Tongue (tissue), 2 donors: ENCODE measurements around the gene PPME1. TPM values are rescaled to one million over a fixed set of nuclear protein-coding genes. Genes with fewer than 3 reads are reported as not detected.
"Not testable (repeated sequence)": the region's sequence is repeated elsewhere in the genome, so short reads cannot be mapped to it uniquely, and the experiment has no call there.

Source experiments
- DNase-seq: peaks from one replicate; pipeline ENCODE4 v3.0.0-alpha.2; 2015
- total RNA-seq: library from RNA; depleted of rRNA; stranded (reverse); fragments of >200 nt; gene quantifications from one replicate; pipeline ENCODE4 v1.2.3, GENCODE V29; 2014

The PPME1 gene
- total RNA-seq: 31.3 TPM

GRCh38 chr11:74170694-74171629 lies at the start of gene PPME1, which contains the start of gene C2CD3:
Gene PPME1, plus strand, starts transcription at chr11:74171289. Its CDS starts 133 bp downstream, at chr11:74171422.
Gene C2CD3, minus strand, starts transcription at chr11:74171002. Its CDS starts 210 bp downstream, at chr11:74170792.
- peak; percentile 100 for DNase-seq

- no peak for DNase-seq
These were observed 49.3 kb upstream of the PPME1 start for GRCh38 chr11:74121804-74122203.

- no peak for DNase-seq
These were observed 48.1 kb upstream of the PPME1 start for GRCh38 chr11:74123008-74123448.

GRCh38 chr11:74129121-74129520 lies 42.0 kb upstream of the PPME1 start:
- DNase-seq: not testable (repeated sequence)

GRCh38 chr11:74132833-74133232 lies 38.3 kb upstream of the PPME1 start:
- DNase-seq: no peak

- DNase-seq: no peak
These were observed 37.7 kb upstream of the PPME1 start for GRCh38 chr11:74133436-74133835.

- DNase-seq: no peak
These were observed 36.4 kb upstream of the PPME1 start for GRCh38 chr11:74134661-74135060.

- DNase-seq: no peak
These were observed 35.8 kb upstream of the PPME1 start for GRCh38 chr11:74135127-74135840.

GRCh38 chr11:74138021-74138420 lies 33.1 kb upstream of the PPME1 start:
- peak; percentile 50 for DNase-seq

GRCh38 chr11:74138572-74138971 lies 32.5 kb upstream of the PPME1 start:
- DNase-seq: peak; percentile 90

- DNase-seq: no peak
These were observed 31.8 kb upstream of the PPME1 start for GRCh38 chr11:74139151-74139918.

GRCh38 chr11:74139919-74140431 lies 31.1 kb upstream of the PPME1 start:
- DNase-seq: not testable (repeated sequence)

GRCh38 chr11:74141241-74141695 lies 29.8 kb upstream of the PPME1 start:
- DNase-seq: no peak

GRCh38 chr11:74141908-74142307 lies 29.2 kb upstream of the PPME1 start:
- no peak for DNase-seq

GRCh38 chr11:74142624-74143023 lies 28.5 kb upstream of the PPME1 start:
- no peak for DNase-seq

- DNase-seq: no peak
These were observed 26.5 kb upstream of the PPME1 start for GRCh38 chr11:74144592-74144991.

- no peak for DNase-seq
These were observed 23.7 kb upstream of the PPME1 start for GRCh38 chr11:74147199-74147929.

GRCh38 chr11:74153224-74153623 lies 17.9 kb upstream of the PPME1 start:
- DNase-seq: no peak

- DNase-seq: no peak
These were observed 16.3 kb upstream of the PPME1 start for GRCh38 chr11:74154620-74155281.

- no peak for DNase-seq
These were observed 13.9 kb upstream of the PPME1 start for GRCh38 chr11:74157169-74157568.

GRCh38 chr11:74159642-74160041 lies 11.4 kb upstream of the PPME1 start:
- DNase-seq: no peak
